Measurements from ENCODE around the gene IRF4.

DNA sequence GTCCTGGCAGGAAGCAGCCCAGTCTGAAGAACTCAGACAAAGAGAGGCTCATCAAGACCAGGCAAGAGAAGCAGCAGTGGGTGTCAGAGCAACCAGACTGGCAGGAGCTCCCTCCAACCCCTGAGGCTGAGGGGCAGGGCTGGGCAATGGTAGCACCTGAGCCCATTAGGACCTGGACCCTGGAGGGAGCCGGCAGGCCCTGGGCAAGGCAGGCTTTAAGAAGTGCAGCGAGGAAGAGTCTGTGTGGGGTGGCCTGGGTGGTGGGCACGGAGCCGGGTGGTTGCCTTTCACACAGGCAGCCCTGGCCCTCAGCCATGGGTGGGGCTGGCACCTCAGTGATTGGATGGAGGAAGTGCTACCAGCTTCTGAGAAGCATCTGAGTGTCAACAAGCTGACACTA, 33.1 kb upstream of the IRF4 start:
- TF ChIP-seq CTCF (IDR thresholded peaks at IDR 0.05): no peak
- TF ChIP-seq POLR2A (IDR thresholded peaks at IDR 0.05): no peak
